IPS-15b (cell line): ENCODE data around the gene ZDHHC17.

Experiments used
- H3K27me3 ChIP-seq: one replicate; pipeline ENCODE4 v1.6.1; 2013; ENCODE audit warnings: low read length; ENCODE audit not compliant: control insufficient read depth, insufficient read depth
- H3K36me3 ChIP-seq: one replicate; pipeline ENCODE4 v1.6.1; 2013; ENCODE audit warnings: low read length; ENCODE audit not compliant: control insufficient read depth, insufficient read depth
- H3K4me1 ChIP-seq: one replicate; pipeline ENCODE4 v1.6.1; 2013; ENCODE audit warnings: mild to moderate bottlenecking, low read length; ENCODE audit not compliant: control insufficient read depth, insufficient read depth
- H3K4me3 ChIP-seq: one replicate; pipeline ENCODE4 v1.5.1; 2013; ENCODE audit warnings: low read depth, low read length
- H3K9ac ChIP-seq: one replicate; pipeline ENCODE4 v1.6.1; 2013; ENCODE audit warnings: low read depth, mild to moderate bottlenecking, low read length
- H3K9me3 ChIP-seq: one replicate; pipeline ENCODE4 v1.6.1; 2013; ENCODE audit warnings: mild to moderate bottlenecking, low read length; ENCODE audit not compliant: control insufficient read depth, insufficient read depth

Gene ZDHHC17

DNA sequence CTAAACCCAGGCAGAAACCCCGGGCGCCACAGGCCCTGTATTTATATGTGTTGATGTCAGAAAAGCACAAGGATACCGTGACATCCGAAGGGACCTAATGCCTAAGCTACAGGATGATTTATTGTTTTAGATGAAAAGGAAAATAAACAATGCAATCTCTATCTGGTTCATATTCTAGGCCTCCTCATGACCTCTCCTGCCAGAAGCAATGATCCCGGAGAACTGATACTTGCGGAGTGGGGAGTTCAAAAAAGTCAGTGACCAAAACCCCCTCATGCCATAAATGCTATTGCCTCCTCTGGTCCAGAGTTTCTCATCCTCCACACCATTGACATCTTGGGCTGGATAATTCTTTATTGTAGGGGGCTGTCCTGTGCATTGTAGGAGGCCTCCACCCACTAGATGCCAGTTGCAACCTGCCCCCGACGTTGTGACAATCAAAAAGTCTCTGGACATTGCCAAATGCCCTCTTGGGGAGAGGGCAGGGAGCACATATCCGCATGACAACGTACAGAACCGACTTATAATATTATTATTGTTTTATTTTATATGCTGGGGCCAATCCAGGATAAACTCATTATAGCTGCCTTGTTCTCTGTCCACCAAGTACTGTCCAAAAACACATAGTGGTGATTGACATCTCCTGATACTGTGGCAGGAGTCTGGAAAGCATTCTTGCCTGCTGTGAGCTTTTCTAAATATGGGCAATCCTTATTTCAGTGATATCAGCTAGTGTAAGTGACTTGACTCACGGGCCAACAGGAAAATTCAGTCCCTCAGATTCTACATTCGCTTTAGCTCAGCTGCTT, 116.0 kb downstream of the ZDHHC17 start:
- Histone ChIP-seq H3K9me3 (no peaks in the 10 kb centered on the region), H3K4me1 (peaks cover 13% of the 10 kb centered on the region), H3K27me3 (peaks cover 7% of the 10 kb centered on the region), H3K4me3 (peak overlapping the region; percentile 68), H3K36me3 (no peaks in the 10 kb centered on the region), H3K9ac (peak overlapping the region; percentile 77)

DNA sequence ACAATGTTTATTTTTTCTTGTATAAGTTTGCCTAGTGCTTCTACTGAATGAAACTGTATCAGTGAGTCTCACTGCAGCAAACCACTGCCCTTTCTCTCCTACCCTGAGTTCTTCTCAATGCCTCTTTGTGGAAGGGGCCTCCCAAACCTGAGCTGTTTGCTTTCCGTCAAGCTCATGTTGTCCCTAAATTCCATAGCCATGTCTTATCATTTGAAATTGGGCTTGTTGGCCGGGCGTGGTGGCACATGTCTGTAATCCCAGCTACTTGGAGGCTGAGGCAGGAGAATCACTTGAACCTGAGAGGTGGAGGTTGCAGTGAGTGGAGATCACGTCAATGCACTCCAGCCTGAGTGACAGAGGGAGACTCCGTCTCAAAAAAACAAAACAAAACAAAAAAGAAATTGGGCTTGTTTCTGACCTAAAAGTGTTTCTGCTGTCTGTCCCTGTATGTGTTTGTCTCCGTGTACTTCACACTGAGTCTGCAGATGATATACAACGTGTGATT, 116.7 kb downstream of the ZDHHC17 start:
- H3K36me3 ChIP-seq = no peaks in the 10 kb centered on the region
- H3K4me1 ChIP-seq = peaks cover 13% of the 10 kb centered on the region
- no peak overlapping the region for H3K4me3 ChIP-seq
- no peak overlapping the region for H3K9ac ChIP-seq
- H3K27me3 ChIP-seq = peaks cover 7% of the 10 kb centered on the region
- no peaks in the 10 kb centered on the region for H3K9me3 ChIP-seq

DNA sequence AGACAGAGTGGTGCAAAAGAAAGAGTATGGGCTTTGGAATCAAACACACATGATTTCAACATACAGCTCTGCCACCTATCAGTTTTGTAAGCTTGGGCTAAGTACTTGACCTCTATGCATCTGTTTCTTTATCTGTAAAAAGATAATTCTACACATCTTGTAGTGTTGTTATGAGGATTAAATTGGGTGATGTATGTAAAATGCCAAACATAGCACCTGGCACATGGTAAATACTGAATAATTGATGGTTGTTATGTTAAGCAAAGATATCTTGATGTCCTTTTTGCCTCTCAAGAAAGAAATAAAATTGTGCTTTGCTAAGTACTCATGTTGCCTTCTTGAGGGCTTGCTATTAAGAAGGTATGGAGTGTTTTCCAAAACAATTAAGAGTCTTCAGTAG, 117.2 kb downstream of the ZDHHC17 start:
- peaks cover 13% of the 10 kb centered on the region for H3K4me1 ChIP-seq
- H3K27me3 ChIP-seq = peaks cover 7% of the 10 kb centered on the region
- H3K4me3 ChIP-seq = no peak overlapping the region
- no peaks in the 10 kb centered on the region for H3K9me3 ChIP-seq
- no peaks in the 10 kb centered on the region for H3K36me3 ChIP-seq
- no peak overlapping the region for H3K9ac ChIP-seq

DNA sequence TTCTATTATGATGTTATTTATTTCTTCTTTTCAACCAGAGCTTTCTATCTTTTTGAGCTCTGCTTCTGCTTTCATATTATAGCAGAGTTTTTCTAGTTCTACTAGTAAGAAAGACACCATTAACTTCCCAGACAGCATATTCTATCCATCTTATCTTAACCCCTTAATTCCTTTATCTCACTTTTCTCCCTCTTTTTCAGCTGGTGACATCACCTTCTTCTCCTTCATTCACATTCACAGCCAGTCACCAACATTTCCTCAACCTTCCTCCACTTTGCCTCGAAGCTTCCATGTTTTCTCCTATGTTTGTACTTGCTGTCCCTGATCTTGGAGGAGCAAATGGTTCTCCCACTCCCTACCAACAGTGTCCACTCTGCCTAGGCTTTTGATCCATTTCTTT, 118.5 kb downstream of the ZDHHC17 start:
- Histone ChIP-seq H3K36me3 (no peaks in the 10 kb centered on the region), H3K9me3 (no peaks in the 10 kb centered on the region), H3K27me3 (peaks cover 7% of the 10 kb centered on the region), H3K4me3 (no peak overlapping the region), H3K9ac (no peak overlapping the region), H3K4me1 (peaks cover 5% of the 10 kb centered on the region)

DNA sequence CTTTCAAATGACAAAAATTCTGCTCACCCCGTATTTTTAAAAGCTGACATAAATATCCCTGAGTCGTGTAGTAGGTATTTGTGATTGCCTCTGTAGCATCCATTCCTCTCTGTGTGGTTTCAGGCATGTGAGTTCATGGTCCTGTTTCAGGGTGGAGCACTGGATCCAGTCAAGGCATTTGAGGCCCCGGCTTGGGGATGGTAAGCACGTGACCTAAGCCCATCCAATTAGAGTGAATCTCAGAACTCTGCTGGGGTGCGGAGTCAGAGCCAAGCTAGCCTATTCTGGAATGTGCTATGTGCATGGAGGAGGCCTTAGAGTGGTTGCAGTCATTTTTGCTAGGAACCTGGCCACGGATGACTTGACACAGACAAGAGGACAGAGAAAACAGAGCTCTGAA, 119.2 kb downstream of the ZDHHC17 start:
- Histone ChIP-seq H3K4me1 (peaks cover 2% of the 10 kb centered on the region), H3K9me3 (no peaks in the 10 kb centered on the region), H3K4me3 (no peak overlapping the region), H3K27me3 (peaks cover 7% of the 10 kb centered on the region), H3K36me3 (no peaks in the 10 kb centered on the region), H3K9ac (no peak overlapping the region)

DNA sequence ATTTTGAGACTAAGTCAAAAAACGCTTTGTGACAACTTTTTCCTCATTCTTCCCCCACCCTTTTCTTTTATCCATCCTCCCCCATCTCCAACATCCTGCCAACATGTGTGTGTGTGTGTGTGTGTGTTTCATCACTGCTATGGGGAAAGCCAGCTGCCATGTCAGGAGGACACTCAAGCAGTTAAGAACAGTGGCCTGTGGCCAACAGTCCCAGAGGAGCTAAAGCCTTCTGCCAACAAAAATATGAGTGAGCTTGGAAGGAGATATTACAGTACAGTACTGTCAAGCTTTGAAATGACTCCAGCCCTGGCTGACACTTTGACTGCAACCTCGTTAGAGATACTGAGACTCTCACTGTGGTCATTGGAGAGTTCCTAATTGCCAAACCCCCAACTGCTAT, 119.9 kb downstream of the ZDHHC17 start:
- Histone ChIP-seq H3K36me3 (no peaks in the 10 kb centered on the region), H3K4me1 (peaks cover 2% of the 10 kb centered on the region), H3K4me3 (no peak overlapping the region), H3K9ac (no peak overlapping the region), H3K27me3 (peaks cover 7% of the 10 kb centered on the region), H3K9me3 (no peaks in the 10 kb centered on the region)

DNA sequence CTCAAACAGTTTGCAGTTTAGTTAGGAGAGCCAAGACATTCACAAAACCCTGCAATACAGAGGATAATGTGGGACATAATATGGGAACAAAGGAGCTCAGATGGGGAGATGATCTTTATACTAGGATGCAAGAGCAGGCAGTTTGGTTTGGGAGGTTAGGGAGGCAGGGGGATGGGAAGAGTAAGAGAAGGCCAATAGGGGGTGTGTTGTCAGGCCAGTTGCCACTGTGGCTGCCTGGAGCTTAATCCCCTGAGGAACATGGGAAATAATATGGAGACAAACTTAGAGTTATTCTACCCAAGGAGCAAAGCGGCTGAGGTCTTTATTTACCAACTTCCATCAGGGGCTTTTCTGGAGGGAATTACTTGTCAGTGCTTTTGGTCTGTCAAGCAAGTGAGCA, 124.9 kb downstream of the ZDHHC17 start:
- no peaks in the 10 kb centered on the region for H3K27me3 ChIP-seq
- H3K9me3 ChIP-seq = no peaks in the 10 kb centered on the region
- H3K36me3 ChIP-seq = no peaks in the 10 kb centered on the region
- H3K4me1 ChIP-seq = peaks cover 2% of the 10 kb centered on the region
- H3K9ac ChIP-seq = no peak overlapping the region
- H3K4me3 ChIP-seq = no peak overlapping the region

DNA sequence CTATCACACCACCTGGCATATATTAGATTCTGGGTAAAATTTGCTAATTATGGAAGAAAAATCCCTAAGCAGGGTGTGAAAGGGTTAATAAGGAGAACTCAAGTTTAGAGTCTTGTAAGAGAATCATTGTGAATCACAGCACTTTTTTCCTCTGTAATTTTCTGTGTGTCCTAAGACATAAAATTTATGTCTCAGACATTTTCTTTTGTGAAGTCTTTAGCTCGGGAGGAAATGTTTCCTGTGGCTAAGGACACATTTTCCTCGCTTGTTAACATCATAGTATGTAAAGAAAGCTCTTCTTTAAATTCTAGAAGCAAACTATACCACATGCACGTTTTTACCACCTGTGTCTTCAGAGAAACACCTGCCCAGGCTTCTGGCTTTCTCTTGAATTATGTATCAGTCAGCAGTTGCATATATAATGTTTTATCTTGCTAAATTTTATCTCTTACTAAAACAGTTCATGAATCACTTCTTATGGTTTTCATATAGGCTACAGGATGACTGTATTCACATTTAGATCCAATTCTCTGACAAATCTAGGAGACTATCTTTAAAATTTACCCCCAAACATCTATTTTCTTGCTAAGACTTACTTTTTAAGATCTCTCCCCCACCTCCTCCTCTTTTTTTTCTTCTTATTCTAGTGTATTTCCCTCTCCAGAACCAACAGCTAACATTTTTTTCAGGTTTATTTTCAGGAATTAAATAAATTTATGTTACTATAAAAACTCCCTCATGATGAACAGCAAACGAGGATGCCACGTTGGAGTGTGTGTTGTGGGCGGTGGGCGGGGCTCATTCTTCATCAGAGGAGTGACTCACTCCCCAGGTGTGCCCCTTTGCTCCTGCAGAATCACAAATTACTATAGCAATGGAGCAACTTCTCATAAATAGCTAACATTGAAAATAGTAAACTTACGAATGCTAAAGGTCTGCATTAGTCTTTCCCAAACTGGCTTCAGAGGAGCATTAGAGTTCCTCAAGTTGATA, 126.5 kb downstream of the ZDHHC17 start:
- Histone ChIP-seq H3K9me3 (no peaks in the 10 kb centered on the region), H3K36me3 (no peaks in the 10 kb centered on the region), H3K4me3 (no peak overlapping the region), H3K9ac (no peak overlapping the region), H3K4me1 (peaks cover 2% of the 10 kb centered on the region), H3K27me3 (no peaks in the 10 kb centered on the region)

DNA sequence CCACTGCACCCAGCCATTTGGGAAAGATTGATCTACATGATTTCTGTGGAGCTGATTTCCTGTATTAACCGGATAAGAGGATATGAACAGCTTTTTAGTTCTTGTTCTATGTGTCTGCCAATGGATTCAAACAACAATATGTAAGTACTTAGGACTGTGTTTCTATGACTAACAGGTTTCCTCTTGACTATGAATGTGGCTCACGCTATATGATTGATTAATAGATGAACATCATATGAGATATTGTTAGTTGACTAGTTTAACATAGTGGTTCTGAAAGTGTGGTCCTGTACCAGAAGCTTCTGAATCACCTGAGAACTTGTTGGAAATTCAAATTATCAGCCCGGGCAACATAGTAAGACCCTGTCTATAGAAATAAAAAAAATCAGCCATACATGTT, 127.7 kb downstream of the ZDHHC17 start:
- Histone ChIP-seq H3K36me3 (no peaks in the 10 kb centered on the region), H3K4me3 (no peak overlapping the region), H3K27me3 (no peaks in the 10 kb centered on the region), H3K9me3 (no peaks in the 10 kb centered on the region), H3K4me1 (peaks cover 2% of the 10 kb centered on the region), H3K9ac (no peak overlapping the region)

DNA sequence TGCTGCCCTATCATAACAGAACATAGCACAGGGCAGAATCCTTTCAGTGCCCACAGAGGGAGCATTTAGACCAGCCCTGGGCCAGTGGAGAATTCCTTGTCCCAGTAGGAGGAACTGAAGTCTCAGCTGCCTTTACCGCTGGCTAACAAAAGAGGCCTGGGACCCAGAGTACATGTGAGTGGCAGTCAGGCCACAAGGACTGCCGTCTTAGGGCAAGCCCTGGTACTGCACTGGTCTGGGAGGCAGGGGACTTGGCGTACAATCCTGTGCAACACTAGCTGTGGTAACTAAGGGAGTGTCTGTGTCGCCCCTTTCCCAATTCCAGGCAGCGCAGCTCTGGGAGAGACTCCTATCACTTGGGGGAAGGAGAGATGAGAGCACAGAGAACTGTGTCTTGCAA, 131.9 kb downstream of the ZDHHC17 start:
- H3K36me3 ChIP-seq = no peaks in the 10 kb centered on the region
- no peak overlapping the region for H3K4me3 ChIP-seq
- H3K4me1 ChIP-seq = peaks cover 2% of the 10 kb centered on the region
- H3K9ac ChIP-seq = no peak overlapping the region
- H3K9me3 ChIP-seq = no peaks in the 10 kb centered on the region
- no peaks in the 10 kb centered on the region for H3K27me3 ChIP-seq

DNA sequence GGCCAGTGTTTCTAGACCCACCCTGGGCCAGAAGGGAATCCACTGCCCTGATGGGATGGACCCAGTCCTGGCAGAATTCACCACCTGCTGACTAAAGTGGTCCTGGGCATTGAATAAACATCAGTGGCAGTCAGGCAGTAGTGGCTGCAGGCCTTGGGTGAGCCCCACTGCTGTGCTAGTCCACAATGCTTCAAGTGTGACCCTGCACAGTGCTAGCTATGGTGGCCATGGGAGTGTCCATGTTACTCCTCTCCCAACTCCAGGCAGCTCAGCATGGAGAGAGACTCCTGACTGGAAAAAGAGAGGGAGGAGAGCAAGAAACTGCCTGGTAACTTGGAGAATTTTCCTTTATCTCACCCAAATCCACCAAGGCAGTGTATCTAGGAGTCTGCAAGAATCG, 132.4 kb downstream of the ZDHHC17 start:
- Histone ChIP-seq H3K36me3 (no peaks in the 10 kb centered on the region), H3K9me3 (no peaks in the 10 kb centered on the region), H3K4me1 (peaks cover 2% of the 10 kb centered on the region), H3K27me3 (no peaks in the 10 kb centered on the region), H3K4me3 (no peak overlapping the region), H3K9ac (no peak overlapping the region)
